ENCODE results near the gene CHURC1. TPM values are rescaled to one million over a fixed set of nuclear protein-coding genes. Genes with fewer than 3 reads are reported as not detected.

Gene CHURC1
- total and polyA plus RNA-seq, 2 of the 4 experiments (the other 2 are of a cell fraction), result 38.0 to 69.5 TPM

- Histone ChIP-seq H3K79me1 (ENCODE audit: low read depth in 1 of 2, low read length in 2 of 2) (no peaks in the 10 kb centered on the region; a peak in 1 of 4 replicates), H4K20me1 (ENCODE audit: insufficient read depth, low read length) (no peaks in the 10 kb centered on the region), H2BK5ac (ENCODE audit: low read depth, low read length, poor library complexity, severe bottlenecking) (no peak overlapping the region), H3K9me1 (ENCODE audit: insufficient read depth, low read length) (peaks cover 2% of the 10 kb centered on the region; the same call in 1 of the 2 replicates), H3K56ac (ENCODE audit: extremely low read depth, insufficient read depth, low read length) (no peak overlapping the region), H3K9me3 (ENCODE audit: control insufficient read depth, insufficient read depth, low read length) (no peaks in the 10 kb centered on the region), H2BK15ac (ENCODE audit: low read depth, low read length) (no peak overlapping the region), H3K23ac (ENCODE audit: low read depth, low read length) (no peak overlapping the region), H2AK5ac (ENCODE audit: low read depth, low read length) (no peak overlapping the region), H4K91ac (ENCODE audit: insufficient read depth, low read depth, low read length) (no peak overlapping the region), H2BK120ac (ENCODE audit: low read depth, low read length) (no peak overlapping the region), H3K18ac (ENCODE audit: low read depth, low read length) (no peak overlapping the region), H2BK20ac (ENCODE audit: low read depth, low read length) (no peak overlapping the region), H3K9ac (ENCODE audit: low read depth, low read length) (no peak overlapping the region), H3K4me2 (ENCODE audit: low read depth, low read length) (no peak overlapping the region), H2AK9ac (replicated peaks; ENCODE audit: low read depth, low read length, poor library complexity) (no peak overlapping the region), H3K27ac (ENCODE audit: insufficient read depth, low read length) (no peak overlapping the region), H4K8ac (ENCODE audit: low read depth in 2 of 2, low read length in 2 of 2) (no peak overlapping the region), H3K27me3 (ENCODE audit: control insufficient read depth, insufficient read depth, low read length) (no peaks in the 10 kb centered on the region), H3K4me3 (ENCODE audit: insufficient read depth, low read depth, low read length) (no peak overlapping the region), H3K36me3 (ENCODE audit: control insufficient read depth, insufficient read depth, low read length) (no peaks in the 10 kb centered on the region), H2AFZ (replicated peaks; ENCODE audit: low read length, poor library complexity) (no peak overlapping the region), H3K4me1 (ENCODE audit: control insufficient read depth, insufficient read depth, low read length) (no peaks in the 10 kb centered on the region), H3K14ac (replicated peaks; ENCODE audit: low read depth, low read length) (no peak overlapping the region), H3K4ac (ENCODE audit: low read depth, low read length) (no peak overlapping the region), H4K5ac (ENCODE audit: low read depth, low read length) (no peak overlapping the region)
- in situ Hi-C loops (cut with MboI; ENCODE audit: low sequenced_read_pairs) (no loop called here), dilution Hi-C loops (cut with HindIII; ENCODE audit: low sequenced_read_pairs, unreplicated experiment) (no loop called here), intact Hi-C loops (cut with micrococcal nuclease) (no loop called here)
- POLR2A ChIA-PET (ENCODE audit: unreplicated experiment), result no interaction called here
- no peak for ATAC-seq (ENCODE audit: low read depth)
- no peak for TF ChIP-seq MAFK (IDR thresholded peaks at IDR 0.05; ENCODE audit: low read depth, low read length)
- TF ChIP-seq BHLHE40 (IDR thresholded peaks at IDR 0.05; ENCODE audit: low read depth, low read length), result no peak
- TF ChIP-seq ELK1 (IDR thresholded peaks at IDR 0.05; ENCODE audit: borderline replicate concordance, low read depth, low read length), result no peak
- no peak for TF ChIP-seq CTCF (conservative IDR thresholded peaks at IDR 0.05; ENCODE audit: low read depth, low read length)
- no peak for TF ChIP-seq NFE2L2 (IDR thresholded peaks at IDR 0.05; ENCODE audit: low read depth, low read length)
- TF ChIP-seq USF2 (IDR thresholded peaks at IDR 0.05; ENCODE audit: low read depth, low read length), result no peak
- no peak for TF ChIP-seq RCOR1 (IDR thresholded peaks at IDR 0.05; ENCODE audit: insufficient replicate concordance, low read length)
- no peak for TF ChIP-seq RAD21 (IDR thresholded peaks at IDR 0.05; ENCODE audit: low read length)
- TF ChIP-seq MXI1 (IDR thresholded peaks at IDR 0.05; ENCODE audit: borderline replicate concordance, low read depth, low read length), result no peak
- TF ChIP-seq FOS (IDR thresholded peaks at IDR 0.05; ENCODE audit: low read depth, low read length), result no peak
- TF ChIP-seq POLR2A (IDR thresholded peaks at IDR 0.05; ENCODE audit: low read depth, low read length), result no peak
- TF ChIP-seq RFX5 (IDR thresholded peaks at IDR 0.05; ENCODE audit: low read depth, low read length), result no peak
- BruUV-seq (replicated peaks), result no TSS peak
- no CpG with 5 or more reads among the region's 2 CpGs for WGBS, 2 experiments (ENCODE audit: extremely low coverage in 2 of 2, insufficient read length in 1 of 2)
- DNase-seq, result no peak
- CTCF ChIA-PET, result no interaction called here
Measured at GRCh38 chr14:64958201-64958600, 43.9 kb downstream of the CHURC1 start.
